Stimulated activated naive CD4-positive, alpha-beta T cell (primary cell): ENCODE results near the gene CRYAB.

Source experiments
- DNase-seq, 6 experiments: peaks; one replicate each; lab custom pipeline; 2025; lab: John Stamatoyannopoulos, UW

The CRYAB gene

DNA sequence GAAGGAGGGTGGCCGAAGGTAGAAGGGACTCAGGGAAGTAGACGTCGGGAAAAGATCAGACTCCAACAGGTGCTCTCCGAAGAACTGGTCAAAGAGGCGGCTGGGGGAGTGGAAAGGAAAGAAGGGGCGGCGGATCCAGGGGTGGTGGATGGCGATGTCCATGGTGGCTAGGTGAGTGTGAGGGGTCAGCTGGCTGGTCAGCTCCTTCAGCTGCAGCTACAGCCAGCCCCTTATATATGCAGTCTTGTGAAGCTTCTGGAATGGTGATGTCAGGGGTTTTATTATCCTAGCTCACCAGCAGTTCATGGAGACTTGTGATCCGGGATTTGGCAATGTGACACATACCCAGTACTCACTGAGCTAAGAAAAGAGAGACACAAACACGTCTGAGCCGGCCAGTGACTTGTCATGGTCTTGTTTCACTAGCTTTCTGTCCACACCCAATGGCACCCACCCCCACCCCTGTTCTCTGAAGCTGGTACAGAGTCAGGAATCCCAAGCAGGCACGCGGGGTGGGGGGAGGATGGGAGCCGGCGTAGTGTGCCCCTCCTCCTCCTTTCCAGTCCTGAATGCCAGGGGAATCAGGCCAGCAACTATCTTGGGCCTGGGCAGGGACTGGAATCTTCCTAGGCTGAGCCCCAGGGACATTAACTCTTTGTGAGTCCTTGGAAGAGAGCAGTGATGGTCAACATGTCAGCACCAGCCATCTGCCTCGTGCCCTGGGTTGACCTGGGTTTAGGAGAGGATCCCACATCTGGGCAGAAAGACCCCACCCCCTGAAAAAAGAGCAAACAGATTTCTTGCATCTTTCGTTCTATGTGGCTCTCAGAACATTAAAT lies at the start of gene CRYAB:
Gene CRYAB (minus strand): TSS at position 208 of the 839 bp plus-strand sequence. CDS start 46 bp downstream, at position 162.
- DNase-seq: no peak

DNA sequence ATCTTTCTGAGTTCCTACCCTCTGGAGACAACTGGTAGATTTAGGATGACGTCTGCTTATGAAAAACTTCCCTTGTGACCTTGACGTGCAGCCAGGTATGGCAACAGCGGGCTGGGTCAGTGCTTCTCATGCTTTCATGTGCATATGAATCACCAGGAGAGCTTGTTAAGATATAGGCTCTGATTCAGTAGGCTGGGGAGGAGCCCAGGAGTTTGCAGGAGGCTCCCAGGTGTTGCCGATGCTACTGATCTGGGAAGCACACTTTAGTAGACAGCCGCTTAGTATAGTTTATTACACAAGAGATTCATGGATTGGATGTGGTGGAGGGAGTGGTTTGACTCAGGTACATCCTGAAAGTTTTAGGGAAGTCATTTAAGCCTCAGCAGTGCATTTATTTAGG lies 49.3 kb upstream of the CRYAB start:
- DNase-seq: no peak

DNA sequence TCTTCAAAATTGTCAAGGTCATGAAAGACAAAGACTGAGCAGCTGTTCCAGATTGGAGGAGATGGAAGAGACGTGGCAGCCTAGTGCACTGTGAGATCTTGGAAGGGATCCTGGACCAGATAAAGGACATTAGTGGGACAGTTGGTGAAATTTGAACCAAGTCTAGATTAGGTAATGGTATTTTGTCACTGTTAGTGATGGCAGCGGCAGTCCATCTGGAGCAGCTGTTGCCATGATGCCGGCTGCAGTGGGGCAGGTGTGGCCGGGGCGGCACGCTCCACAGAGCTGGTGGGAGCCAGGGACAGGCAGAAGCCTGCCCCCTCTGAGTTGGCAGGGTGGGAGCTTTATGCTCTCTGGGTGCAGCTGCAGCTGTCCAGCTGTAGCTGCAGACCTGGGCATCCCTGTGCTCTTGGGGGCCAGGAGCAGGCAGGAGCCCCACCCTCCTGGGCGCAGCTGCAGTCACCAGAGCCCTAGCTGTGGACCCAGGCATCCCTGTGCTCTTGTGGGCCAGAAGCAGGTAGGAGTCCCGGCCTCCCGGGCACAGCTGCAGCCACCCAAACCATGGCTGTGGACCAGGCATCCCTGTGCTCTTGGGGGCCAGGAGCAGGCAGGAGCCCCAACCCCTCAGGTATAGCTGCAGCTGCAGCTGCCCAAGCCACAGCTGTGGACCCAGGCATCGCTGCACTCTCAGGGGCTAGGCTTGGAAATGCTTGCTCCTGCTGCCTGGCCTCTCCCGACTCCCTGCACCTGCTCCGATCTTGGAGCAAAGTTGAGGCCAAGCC lies 46.3 kb upstream of the CRYAB start:
- DNase-seq: no peak

- DNase-seq: no peak
These were observed 42.6 kb upstream of the CRYAB start for GRCh38 chr11:111954154-111954553.

- no peak for DNase-seq
These were observed 40.0 kb upstream of the CRYAB start for GRCh38 chr11:111951565-111951964.

- no peak for DNase-seq
These were observed 38.2 kb upstream of the CRYAB start for GRCh38 chr11:111949519-111950426.

DNA sequence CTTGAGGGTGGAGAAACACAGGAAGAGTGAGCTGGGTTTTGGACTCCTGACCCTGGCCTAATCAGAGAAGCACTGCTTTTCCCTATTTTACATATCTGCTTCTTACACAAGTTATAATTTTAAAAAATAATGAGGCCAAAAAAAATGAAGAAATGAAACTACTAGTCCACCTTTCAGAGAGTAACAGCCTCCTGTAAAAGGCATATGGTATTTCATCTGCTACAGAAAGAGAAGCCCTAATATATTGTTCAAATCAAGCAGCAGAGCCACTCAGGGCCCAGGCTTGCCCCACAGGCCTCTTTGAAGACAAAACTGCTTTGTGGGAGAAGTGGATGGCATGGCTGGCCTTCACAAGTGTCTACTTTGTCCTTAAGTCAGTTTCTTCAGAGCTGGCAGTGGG lies 35.6 kb upstream of the CRYAB start:
- DNase-seq: no peak

GRCh38 chr11:111946499-111946898 lies 34.9 kb upstream of the CRYAB start:
- DNase-seq: no peak

- no peak for DNase-seq
These were observed 33.6 kb upstream of the CRYAB start for GRCh38 chr11:111945198-111945597.

GRCh38 chr11:111944651-111945051 lies 33.1 kb upstream of the CRYAB start:
- no peak for DNase-seq

- DNase-seq: peak in 1 of 6 experiments; percentile 12
These were observed 32.6 kb upstream of the CRYAB start for GRCh38 chr11:111944139-111944538.

DNA sequence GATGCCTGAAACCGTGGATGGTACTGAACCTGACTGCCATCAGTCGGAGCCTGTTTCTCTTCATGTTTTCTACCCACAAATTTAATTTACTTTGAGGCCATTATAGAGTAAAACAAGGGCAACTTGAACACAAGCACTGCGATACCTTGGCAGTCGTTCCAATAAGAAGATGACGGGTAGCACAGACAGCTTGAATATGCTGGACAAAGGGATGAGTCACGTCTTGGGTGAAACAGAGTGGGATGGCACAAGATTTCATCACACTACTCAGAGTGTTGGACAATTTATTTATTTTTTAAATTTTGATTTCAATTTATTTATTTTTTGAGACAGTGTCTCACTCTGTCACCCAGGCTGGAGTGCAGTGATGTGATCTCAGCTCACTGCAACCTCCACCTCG lies 31.3 kb upstream of the CRYAB start:
- no peak for DNase-seq

- no peak for DNase-seq
These were observed 30.4 kb upstream of the CRYAB start for GRCh38 chr11:111941963-111942362.

DNA sequence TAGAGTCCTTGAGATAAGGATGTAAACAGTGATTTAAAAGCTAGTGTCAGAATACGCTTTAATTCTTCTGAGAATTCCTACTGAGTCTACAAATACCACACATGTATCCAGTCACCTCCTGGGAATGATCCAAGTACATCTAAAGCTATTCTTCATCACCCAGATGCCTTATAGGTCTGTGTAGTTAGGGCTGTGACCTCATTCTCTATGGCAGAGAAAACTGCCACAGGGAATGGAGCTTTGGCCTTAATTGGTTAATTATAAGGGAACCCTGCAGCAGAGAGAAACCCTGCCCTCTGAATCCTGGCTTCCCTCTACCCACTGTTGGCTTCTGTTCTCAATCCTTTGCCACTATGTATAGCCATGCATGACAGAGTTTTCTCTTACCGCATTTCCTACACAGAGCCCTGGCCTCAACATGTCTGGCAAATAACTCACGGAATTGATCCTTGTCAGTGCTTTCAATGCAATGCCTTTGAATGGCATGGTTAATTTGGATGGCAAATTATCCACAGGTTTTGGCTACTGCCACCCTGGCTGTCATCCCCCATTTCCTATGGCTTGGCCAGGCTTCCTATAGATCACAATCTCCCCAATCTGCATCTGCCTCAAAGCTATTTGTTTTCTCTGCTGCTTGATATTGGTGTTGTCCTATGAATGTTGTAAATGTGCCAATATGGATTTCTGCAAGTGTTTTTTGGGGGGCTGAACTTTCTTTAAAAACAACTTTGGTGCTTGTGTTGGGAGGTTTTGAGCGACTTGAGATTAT lies 28.4 kb upstream of the CRYAB start:
- no peak for DNase-seq

- DNase-seq: peak in 3 of 6 experiments; percentile 3 to 32 (median 16)
These were observed 27.2 kb upstream of the CRYAB start for GRCh38 chr11:111938687-111939160.

- peak in 1 of 6 experiments; percentile 6 for DNase-seq
These were observed 26.3 kb upstream of the CRYAB start for GRCh38 chr11:111937844-111938243.

DNA sequence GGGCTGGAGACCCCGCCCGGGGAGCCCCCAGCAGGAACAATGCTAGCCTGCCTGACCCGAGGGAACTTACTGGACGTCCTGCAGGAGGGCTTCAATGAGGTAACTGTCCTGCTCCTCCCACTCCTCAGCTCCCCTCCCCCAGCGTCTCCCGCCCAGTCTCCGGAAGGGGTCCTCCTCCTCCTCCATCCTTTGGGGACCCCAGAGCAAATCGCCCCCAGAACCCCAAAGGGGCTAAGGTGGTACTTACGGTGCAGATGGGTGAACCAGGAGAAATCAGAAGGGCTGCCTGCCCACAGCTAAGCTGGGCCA lies 25.8 kb upstream of the CRYAB start:
- DNase-seq: no peak

DNA sequence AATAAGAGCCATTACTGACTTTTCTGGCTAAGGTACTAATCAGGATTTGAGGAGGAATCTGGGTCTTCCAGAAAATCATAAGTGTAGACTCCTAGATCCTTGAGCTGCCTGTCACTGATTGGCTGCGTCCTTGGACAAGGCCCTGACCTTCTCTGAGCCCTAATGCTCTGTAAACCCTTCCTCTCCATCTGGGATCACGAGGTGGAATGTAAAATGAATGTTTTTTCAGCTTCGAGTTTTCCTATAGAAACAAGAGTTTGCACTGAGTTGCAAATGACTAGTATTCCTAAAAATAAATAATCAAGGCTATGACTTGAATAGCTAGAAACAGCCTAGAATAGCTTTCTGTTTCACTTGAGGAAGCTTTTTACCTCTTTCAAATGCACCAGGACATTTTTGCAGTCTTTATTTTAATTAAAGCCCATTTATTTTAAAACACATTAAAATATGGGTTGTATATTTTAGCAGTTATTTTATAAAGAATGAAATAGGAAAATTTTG lies 24.5 kb upstream of the CRYAB start:
- DNase-seq: no peak

DNA sequence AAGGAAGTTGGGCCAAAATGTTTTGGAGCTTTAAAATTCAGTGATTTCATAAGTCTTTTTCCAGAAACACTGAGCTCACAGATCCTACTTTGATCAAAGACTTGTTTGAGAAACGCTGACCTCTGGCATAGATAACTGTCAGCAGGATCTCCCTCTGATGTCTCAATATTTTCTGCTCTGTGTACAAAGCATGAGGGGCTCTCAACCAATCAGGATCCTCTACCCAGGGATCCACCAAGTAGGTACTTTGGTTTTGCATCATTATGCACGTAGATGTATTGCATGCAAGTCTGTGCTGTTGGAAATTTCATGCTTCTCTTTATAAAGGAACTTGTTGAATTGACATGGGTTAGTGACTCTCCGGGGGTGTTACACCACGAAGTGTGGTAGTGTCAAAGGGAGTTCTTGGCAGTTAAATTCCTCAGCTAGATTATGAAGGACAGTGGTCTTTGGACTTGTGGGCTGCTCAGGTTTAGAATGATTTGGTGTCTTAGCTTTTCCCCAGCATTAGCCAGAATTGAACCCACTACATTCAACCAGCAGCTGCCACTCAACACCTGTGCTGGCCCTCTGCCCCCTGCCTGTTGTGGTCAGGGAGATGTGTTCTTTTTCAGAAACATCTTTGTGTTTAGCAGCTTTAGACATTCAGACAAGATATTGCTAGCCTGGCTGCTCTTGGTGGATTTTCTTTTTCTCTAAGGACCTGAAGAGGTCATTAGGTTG lies 23.9 kb upstream of the CRYAB start:
- no peak for DNase-seq

DNA sequence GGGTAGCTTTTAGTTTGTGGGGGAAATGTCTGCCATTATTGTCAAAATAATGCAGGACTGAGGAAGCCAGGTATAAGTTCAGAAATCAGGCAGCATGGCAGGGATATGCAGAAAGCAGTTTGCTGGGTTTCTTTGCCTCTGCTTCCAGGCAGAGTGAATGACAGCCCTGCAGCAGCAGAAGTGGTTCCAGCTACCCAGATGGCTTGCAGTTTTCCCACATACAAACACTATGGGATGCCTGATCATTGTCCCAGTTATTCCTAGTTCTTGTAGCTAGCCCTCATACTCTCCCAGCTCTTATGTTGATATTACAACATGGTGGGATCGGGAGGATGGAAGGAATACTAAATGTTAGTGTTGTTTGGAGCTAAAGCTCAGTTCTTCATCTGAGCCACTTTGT lies 22.7 kb upstream of the CRYAB start:
- no peak for DNase-seq

- no peak for DNase-seq
These were observed 22.3 kb upstream of the CRYAB start for GRCh38 chr11:111933872-111934271.
